ENCODE measurements around the gene ASPDH. TPM values are rescaled to one million over a fixed set of nuclear protein-coding genes. Genes with fewer than 3 reads are reported as not detected.
A peak's percentile ranks its signal among the peaks of the same experiment; 100 is the strongest.

Gene ASPDH
- total and polyA plus RNA-seq, 2 of the 13 experiments (the other 11 are each of a cell fraction or from before 2014, with no cell fraction given) = 2.2 to 3.3 TPM

DNA sequence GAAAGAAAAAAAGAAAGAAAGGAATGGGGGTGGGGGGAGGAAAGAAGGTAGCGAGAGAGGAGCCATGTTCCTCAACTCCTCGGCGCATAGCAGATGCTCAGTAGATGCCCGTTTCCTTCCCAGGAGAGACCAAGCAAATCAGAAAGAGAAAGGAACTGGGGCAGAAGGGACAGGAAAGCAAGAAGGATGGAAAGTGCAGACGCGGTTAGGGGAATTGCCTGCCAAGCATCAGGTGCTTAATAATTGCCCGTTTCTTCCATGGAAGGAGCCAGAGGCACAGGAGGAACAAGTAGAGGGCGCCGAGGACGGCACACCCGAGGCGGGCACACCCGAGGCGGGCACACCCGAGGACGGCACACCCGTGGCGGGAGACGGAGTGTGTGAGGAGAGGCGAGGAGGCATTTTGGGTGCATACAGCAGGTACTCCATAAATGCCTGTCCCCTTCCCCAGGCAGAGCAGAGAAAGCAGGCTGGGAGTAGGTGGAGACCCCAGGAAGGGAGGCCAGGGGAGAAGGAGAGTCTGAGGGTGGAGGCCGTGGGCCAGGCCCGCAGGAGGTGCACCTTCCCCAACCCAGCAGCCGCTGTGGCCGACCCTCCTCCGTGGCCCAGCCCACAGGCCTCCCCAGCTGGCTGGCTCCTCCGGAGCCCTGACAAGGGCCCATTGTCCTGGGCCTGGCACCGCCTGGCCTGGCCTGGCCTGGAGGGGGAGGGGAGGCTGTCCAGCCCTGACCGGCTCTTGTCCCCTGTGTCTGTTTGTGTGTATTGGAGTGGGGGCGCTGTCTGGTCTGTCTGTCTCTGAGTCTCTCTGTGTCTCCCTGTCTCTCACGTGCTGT lies 17.3 kb downstream of the ASPDH start (continued):
- TF ChIP-seq, protein P1, sequence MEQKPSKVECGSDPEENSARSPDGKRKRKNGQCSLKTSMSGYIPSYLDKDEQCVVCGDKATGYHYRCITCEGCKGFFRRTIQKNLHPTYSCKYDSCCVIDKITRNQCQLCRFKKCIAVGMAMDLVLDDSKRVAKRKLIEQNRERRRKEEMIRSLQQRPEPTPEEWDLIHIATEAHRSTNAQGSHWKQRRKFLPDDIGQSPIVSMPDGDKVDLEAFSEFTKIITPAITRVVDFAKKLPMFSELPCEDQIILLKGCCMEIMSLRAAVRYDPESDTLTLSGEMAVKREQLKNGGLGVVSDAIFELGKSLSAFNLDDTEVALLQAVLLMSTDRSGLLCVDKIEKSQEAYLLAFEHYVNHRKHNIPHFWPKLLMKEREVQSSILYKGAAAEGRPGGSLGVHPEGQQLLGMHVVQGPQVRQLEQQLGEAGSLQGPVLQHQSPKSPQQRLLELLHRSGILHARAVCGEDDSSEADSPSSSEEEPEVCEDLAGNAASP (CRISPR knock-in tag; IDR thresholded peaks at IDR 0.05; ENCODE audit: borderline replicate concordance) = peak; percentile 30; the same call in 1 of the 2 replicates
- TF ChIP-seq THAP11 (CRISPR knock-in tag; IDR thresholded peaks at IDR 0.05) (peak; percentile 38; the same call in 1 of the 2 replicates), IRF2 (CRISPR knock-in tag; IDR thresholded peaks at IDR 0.05) (no peak), SAP130 (CRISPR knock-in tag; IDR thresholded peaks at IDR 0.05; ENCODE audit: low read depth) (0 out of 2 replicates have a peak, but pooled peaks have one; percentile 28), GFI1 (CRISPR knock-in tag; IDR thresholded peaks at IDR 0.05; ENCODE audit: borderline replicate concordance) (no peak), SSRP1 (CRISPR knock-in tag; IDR thresholded peaks at IDR 0.05) (no peak), JARID2 (CRISPR knock-in tag; IDR thresholded peaks at IDR 0.05; ENCODE audit: insufficient replicate concordance) (no peak), ETV6 (CRISPR knock-in tag; conservative IDR thresholded peaks at IDR 0.05) (no peak), RBM39 (IDR thresholded peaks at IDR 0.05; ENCODE audit: low read depth, low read length, poor library complexity, severe bottlenecking) (peak; percentile 61), KDM1A (CRISPR knock-in tag; IDR thresholded peaks at IDR 0.05) (no peak), HNRNPUL1 (IDR thresholded peaks at IDR 0.05; ENCODE audit: low read depth, low read length) (no peak), SOX6 (IDR thresholded peaks at IDR 0.05) (no peak), SOX6 (CRISPR knock-in tag; IDR thresholded peaks at IDR 0.05) (0 out of 2 replicates have a peak, but pooled peaks have one; percentile 25), NCOA2 (CRISPR knock-in tag; IDR thresholded peaks at IDR 0.05) (no peak), ZNF747 (CRISPR knock-in tag; IDR thresholded peaks at IDR 0.05; ENCODE audit: borderline replicate concordance) (no peak), ZNF737 (CRISPR knock-in tag; IDR thresholded peaks at IDR 0.05; ENCODE audit: borderline replicate concordance) (no peak), HNRNPL (IDR thresholded peaks at IDR 0.05; ENCODE audit: low read depth, low read length) (peak; percentile 73; the same call in 1 of the 2 replicates), PCBP1 (IDR thresholded peaks at IDR 0.05; ENCODE audit: borderline replicate concordance, low read depth, low read length) (0 out of 2 replicates have a peak, but pooled peaks have one; percentile 24), CHD4 (IDR thresholded peaks at IDR 0.05; ENCODE audit: borderline replicate concordance, low read length) (0 out of 2 replicates have a peak, but pooled peaks have one; percentile 6), RXRA (CRISPR knock-in tag; IDR thresholded peaks at IDR 0.05) (peak; percentile 46; the same call in 1 of the 2 replicates), HNRNPLL (IDR thresholded peaks at IDR 0.05; ENCODE audit: low read depth, low read length, poor library complexity, severe bottlenecking) (peak; percentile 41), SRF (IDR thresholded peaks at IDR 0.05; ENCODE audit: low read depth, low read length) (no peak)
- TF ChIP-seq, protein P2, sequence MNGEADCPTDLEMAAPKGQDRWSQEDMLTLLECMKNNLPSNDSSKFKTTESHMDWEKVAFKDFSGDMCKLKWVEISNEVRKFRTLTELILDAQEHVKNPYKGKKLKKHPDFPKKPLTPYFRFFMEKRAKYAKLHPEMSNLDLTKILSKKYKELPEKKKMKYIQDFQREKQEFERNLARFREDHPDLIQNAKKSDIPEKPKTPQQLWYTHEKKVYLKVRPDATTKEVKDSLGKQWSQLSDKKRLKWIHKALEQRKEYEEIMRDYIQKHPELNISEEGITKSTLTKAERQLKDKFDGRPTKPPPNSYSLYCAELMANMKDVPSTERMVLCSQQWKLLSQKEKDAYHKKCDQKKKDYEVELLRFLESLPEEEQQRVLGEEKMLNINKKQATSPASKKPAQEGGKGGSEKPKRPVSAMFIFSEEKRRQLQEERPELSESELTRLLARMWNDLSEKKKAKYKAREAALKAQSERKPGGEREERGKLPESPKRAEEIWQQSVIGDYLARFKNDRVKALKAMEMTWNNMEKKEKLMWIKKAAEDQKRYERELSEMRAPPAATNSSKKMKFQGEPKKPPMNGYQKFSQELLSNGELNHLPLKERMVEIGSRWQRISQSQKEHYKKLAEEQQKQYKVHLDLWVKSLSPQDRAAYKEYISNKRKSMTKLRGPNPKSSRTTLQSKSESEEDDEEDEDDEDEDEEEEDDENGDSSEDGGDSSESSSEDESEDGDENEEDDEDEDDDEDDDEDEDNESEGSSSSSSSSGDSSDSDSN (CRISPR knock-in tag; IDR thresholded peaks at IDR 0.05) = peak; percentile 53; the same call in 1 of the 2 replicates
